GM18499 (cell line): ENCODE measurements around the gene AP1M2.
A peak's percentile ranks its signal among the peaks of the same experiment; 100 is the strongest.
"Not testable (repeated sequence)": the region's sequence is repeated elsewhere in the genome, so short reads cannot be mapped to it uniquely, and the experiment has no call there.

Experiments
- ATAC-seq: cut with Tn5 transposase; IDR thresholded peaks from one replicate; pipeline ENCODE4 v1.9.1; 2021; ENCODE audit warnings: moderate number of reproducible peaks; ENCODE audit not compliant: insufficient read depth, unreplicated experiment

The AP1M2 gene

DNA sequence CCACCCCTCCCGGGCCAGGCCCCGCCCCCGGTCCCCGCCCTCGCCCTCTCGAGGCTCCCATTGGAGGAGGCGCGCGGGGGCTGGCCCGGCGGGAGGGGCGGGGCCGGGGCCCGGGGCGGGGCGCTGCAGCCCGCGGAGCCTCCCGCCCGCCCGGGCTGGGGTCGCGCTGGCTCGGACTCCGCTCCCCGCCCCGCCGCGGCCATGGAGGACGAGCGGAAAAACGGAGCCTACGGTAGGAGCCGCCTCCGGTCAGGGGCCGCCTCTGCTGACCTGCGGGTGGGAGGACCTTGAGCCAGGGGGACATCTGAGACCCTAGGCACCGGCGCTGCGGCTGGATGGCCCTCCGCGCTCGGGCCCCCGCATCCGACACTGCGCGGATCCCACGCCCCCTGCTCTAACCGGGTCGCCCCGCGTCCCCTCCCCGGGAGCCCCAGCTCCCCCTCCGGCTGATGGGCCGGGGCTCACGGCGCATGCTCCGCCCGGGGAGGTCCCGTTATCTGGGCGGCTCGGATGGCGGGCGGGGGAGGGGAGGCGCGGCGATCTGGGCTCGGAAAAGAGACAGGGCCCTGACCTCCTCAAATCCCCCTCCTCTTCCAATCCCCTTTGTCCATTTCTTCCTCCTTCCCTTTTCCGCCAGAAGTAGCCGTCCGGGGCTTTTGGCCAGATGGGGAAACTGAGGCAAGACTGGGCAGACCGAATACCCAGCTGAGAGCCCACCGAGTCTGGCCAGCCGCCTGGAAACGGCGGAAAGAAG, 15.4 kb upstream of the AP1M2 start:
- ATAC-seq: no peak

DNA sequence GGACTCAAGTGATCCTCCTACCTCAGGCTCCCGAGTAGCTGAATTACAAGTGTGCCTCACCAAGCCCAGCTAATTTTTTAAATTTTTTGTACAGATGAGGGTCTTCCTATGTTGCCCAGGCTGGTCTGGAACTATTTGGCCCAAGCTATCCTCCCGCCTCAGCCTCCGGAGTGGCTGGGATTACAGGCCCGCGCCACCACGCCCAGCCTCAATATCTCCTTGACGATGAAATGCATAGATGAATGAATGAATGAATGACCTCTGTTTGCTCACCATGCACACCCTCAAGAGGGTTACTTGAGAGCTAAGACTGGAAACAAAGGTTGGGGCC, 14.9 kb upstream of the AP1M2 start:
- no peak for ATAC-seq

DNA sequence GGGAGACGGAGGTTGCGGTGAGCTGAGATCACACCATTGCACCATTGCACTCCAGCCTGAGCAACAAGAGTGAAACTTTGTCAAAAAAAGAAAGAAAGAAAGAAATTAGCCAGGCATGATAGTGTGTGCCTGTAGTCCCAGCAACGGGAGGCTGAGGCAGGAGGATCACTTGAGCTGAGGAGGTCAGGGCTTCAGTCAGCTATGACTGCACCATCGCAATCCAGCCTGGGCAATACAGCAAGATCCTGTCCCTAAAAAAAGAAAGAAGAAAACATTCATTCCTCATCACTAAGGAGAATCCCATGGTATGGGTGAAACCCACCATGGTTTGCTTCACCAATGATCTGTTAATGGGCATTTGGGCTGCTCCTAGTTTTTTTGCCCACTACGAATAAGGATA, 13.0 kb upstream of the AP1M2 start:
- ATAC-seq: no peak

GRCh38 chr19:10593820-10594637, 6.9 kb upstream of the AP1M2 start:
- ATAC-seq: no peak

GRCh38 chr19:10593148-10593547, 6.0 kb upstream of the AP1M2 start:
- no peak for ATAC-seq

GRCh38 chr19:10587839-10588150, 683 bp upstream of the AP1M2 start:
- ATAC-seq: no peak

- no peak for ATAC-seq
Measured at GRCh38 chr19:10586396-10586795, 716 bp downstream of the AP1M2 start.

- ATAC-seq: no peak
Measured at GRCh38 chr19:10583036-10583776, 3.9 kb downstream of the AP1M2 start.

- ATAC-seq: no peak
Measured at GRCh38 chr19:10582091-10582490, 5.0 kb downstream of the AP1M2 start.

DNA sequence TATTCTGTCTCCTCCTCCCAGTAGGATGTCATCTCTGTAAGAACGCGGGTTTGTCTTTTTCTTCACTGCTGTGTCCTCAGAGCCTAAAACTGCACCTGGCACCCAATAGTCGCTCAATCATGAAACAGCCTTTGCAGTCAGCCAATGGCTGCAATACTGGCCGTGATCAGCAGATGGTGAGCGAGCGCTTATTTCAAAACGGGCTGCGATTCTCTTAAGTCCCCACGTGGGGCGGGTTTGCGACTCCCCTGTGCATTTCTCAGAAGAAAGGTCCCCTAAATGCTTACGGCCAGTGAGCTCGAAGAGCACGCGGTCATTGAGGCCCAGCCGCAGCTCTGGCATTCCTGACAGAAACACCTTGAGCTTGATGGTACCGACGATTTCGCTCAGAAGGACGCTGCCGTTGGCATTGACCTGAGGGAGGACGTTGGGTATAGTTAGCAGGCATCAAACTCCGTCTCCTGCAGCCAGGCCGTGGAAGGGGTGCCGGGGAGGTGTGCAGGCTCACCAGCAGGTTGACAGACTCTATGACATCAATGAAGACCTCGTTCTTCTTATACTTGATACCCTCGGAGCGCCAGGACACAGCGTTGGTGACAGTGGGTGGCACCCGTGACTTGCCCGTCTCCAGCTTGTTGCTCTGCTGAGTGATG, 6.0 kb downstream of the AP1M2 start:
- no peak for ATAC-seq

DNA sequence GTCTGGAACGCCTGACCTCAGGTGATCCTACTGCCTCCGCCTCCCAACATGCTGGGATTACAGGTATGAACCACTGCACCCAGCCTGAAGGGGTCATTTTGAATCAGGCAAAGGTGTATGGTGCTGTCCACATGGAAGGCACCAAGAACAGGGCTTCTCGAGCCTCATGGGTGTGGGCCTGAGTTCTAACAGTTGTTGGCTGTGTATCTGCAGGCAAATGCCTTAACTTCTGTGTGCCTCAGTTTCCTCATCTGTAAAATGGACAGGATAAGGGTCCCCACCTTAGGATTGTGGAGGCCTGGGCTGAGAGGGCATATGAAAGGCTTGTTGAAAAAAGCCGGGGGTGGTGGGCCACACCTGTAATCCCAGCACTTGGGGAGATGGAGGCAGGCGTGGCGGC, 9.2 kb downstream of the AP1M2 start:
- ATAC-seq: no peak

GRCh38 chr19:10575011-10575716, 11.9 kb downstream of the AP1M2 start:
- no peak for ATAC-seq

DNA sequence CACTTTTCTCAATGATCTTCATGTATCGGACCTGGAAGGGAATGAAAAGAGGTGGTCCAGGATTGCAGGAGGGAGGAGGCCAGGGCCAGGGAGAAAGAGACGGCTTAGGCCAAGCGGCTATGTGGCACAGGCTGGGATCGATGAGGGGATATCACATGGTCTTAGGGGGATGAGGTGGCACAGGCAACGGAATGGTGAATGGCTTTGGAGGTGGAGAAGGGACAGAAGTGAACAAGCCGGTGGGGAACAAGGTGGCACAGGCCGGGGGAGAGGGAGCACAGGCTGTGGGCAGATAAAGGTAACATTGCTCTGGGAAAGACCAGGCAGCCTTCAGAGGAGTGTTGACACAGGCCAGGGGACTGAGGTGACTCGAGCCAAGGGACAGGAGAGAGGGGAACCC, 12.7 kb downstream of the AP1M2 start:
- ATAC-seq: no peak

DNA sequence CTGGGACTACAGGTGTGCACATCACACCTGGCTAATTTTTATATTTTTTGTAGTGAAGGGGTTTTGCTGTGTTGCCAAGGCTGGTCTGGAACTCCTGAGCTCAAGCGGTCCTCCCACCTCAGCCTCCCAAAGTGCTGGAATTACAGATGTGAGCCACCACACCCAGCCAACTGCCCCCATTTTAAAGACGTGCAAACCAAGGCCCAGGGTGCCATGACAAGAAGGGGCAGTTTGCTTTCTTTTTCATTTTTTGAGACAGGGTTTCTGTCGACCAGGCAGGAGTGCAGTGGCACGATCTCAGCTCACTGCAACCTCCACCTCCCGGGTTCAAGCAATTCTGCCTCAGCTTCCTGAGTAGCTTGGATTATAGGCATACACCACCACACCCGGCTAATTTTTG, 13.3 kb downstream of the AP1M2 start:
- not testable (repeated sequence) for ATAC-seq

GRCh38 chr19:10568826-10569651, 18.1 kb downstream of the AP1M2 start, which contains the start of gene CDKN2D:
Gene CDKN2D (minus strand): TSS chr19:10568979. CDS start chr19:10568653, 326 bp downstream.
- ATAC-seq: peak; percentile 53

GRCh38 chr19:10568062-10568825, 18.9 kb downstream of the AP1M2 start:
- no peak for ATAC-seq

- no peak for ATAC-seq
Measured at GRCh38 chr19:10567656-10568055, 19.5 kb downstream of the AP1M2 start.

DNA sequence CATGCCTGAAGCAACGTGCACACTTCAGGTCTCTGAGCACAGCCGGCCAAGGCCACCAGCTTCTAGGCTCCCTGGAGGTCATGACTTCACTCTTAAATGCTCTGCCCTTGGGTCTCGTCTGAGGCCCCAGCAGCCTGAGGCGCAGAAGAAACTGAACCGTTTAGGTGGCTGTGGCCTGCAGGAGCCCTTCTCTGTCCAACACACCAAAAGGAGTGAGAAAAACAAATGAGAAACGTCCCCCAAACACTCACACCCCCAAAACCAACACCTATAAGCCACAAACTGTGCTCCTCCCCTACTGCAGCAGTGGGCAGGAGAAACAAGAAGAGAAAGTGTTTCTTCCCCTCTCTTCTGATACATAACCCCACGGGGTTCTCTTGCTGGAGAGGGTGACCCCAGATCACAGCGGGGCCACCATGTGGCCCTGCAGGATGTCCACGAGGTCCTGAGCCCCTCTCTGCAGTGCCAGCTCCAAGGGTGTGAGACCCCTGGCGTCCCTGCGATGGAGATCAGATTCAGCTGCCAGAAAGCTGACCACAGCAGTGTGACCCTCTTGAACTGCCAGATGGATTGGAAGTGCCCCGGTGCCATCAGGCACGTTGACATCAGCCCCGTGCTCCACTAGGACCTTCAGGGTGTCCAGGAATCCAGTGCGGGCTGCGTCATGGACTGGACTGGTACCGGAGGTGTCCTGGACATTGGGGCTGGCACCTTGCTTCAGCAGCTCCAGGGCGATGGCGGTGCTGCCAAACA, 20.3 kb downstream of the AP1M2 start:
- ATAC-seq: no peak
